ENCODE data around the gene DSCAML1.
A peak's percentile ranks its signal among the peaks of the same experiment; 100 is the strongest.

Gene DSCAML1

GRCh38 chr11:117551761-117552343 lies 245.2 kb downstream of the DSCAML1 start:
- no peak overlapping the region for H3K4me3 ChIP-seq (ENCODE audit: low read depth, low read length)
- DNase-seq (ENCODE audit: low read depth), result no peak

GRCh38 chr11:117550466-117550865 lies 246.6 kb downstream of the DSCAML1 start:
- no peak overlapping the region for H3K4me3 ChIP-seq (ENCODE audit: low read depth, low read length)
- DNase-seq (ENCODE audit: low read depth), result no peak

GRCh38 chr11:117549417-117549816 lies 247.6 kb downstream of the DSCAML1 start:
- DNase-seq (ENCODE audit: low read depth), result no peak
- H3K4me3 ChIP-seq (ENCODE audit: low read depth, low read length), result no peak overlapping the region

- no peak for DNase-seq (ENCODE audit: low read depth)
- H3K4me3 ChIP-seq (ENCODE audit: low read depth, low read length), result no peak overlapping the region
Measured at GRCh38 chr11:117548876-117549275, 248.1 kb downstream of the DSCAML1 start.

- DNase-seq (ENCODE audit: low read depth), result no peak
- H3K4me3 ChIP-seq (ENCODE audit: low read depth, low read length), result no peak overlapping the region
Measured at GRCh38 chr11:117547946-117548345, 249.1 kb downstream of the DSCAML1 start.

GRCh38 chr11:117547195-117547850 lies 249.7 kb downstream of the DSCAML1 start:
- no peak overlapping the region for H3K4me3 ChIP-seq (ENCODE audit: low read depth, low read length)
- no peak for DNase-seq (ENCODE audit: low read depth)

GRCh38 chr11:117546431-117547194 lies 250.4 kb downstream of the DSCAML1 start:
- no peak for DNase-seq (ENCODE audit: low read depth)
- no peak overlapping the region for H3K4me3 ChIP-seq (ENCODE audit: low read depth, low read length)

- H3K4me3 ChIP-seq (ENCODE audit: low read depth, low read length), result no peak overlapping the region
- no peak for DNase-seq (ENCODE audit: low read depth)
Measured at GRCh38 chr11:117545706-117546105, 251.3 kb downstream of the DSCAML1 start.

- no peak overlapping the region for H3K4me3 ChIP-seq (ENCODE audit: low read depth, low read length)
Measured at GRCh38 chr11:117544130-117544800, 252.8 kb downstream of the DSCAML1 start.

GRCh38 chr11:117541211-117541610 lies 255.8 kb downstream of the DSCAML1 start:
- DNase-seq (ENCODE audit: low read depth), result no peak
- no peak overlapping the region for H3K4me3 ChIP-seq (ENCODE audit: low read depth, low read length)

More at GRCh38 chr11:117544130-117544800, 252.8 kb downstream of the DSCAML1 start:
- DNase-seq (ENCODE audit: low read depth), result no peak

- H3K4me3 ChIP-seq (ENCODE audit: low read depth, low read length), result no peak overlapping the region
- DNase-seq (ENCODE audit: low read depth), result peak; percentile 10
Measured at GRCh38 chr11:117538263-117539135, 258.5 kb downstream of the DSCAML1 start.

- no peak for DNase-seq (ENCODE audit: low read depth)
- no peak overlapping the region for H3K4me3 ChIP-seq (ENCODE audit: low read depth, low read length)
Measured at GRCh38 chr11:117535850-117536411, 261.1 kb downstream of the DSCAML1 start.

- H3K4me3 ChIP-seq (ENCODE audit: low read depth, low read length), result no peak overlapping the region
- no peak for DNase-seq (ENCODE audit: low read depth)
Measured at GRCh38 chr11:117535201-117535849, 261.7 kb downstream of the DSCAML1 start.

- DNase-seq (ENCODE audit: low read depth), result no peak
Measured at GRCh38 chr11:117532568-117532967, 264.4 kb downstream of the DSCAML1 start.

GRCh38 chr11:117529816-117530215 lies 267.2 kb downstream of the DSCAML1 start:
- no peak for DNase-seq (ENCODE audit: low read depth)
- H3K4me3 ChIP-seq (ENCODE audit: low read depth, low read length), result no peak overlapping the region

More at GRCh38 chr11:117532568-117532967, 264.4 kb downstream of the DSCAML1 start:
- no peak overlapping the region for H3K4me3 ChIP-seq (ENCODE audit: low read depth, low read length)

GRCh38 chr11:117528097-117528721 lies 268.8 kb downstream of the DSCAML1 start:
- no peak overlapping the region for H3K4me3 ChIP-seq (ENCODE audit: low read depth, low read length)
- DNase-seq (ENCODE audit: low read depth), result peak; percentile 15

- H3K4me3 ChIP-seq (ENCODE audit: low read depth, low read length), result no peak overlapping the region
- no peak for DNase-seq (ENCODE audit: low read depth)
Measured at GRCh38 chr11:117527271-117527670, 269.7 kb downstream of the DSCAML1 start.
